ENCODE results near the gene SH2D3A.

GRCh38 chr19:6712692-6713670, 54.3 kb downstream of the SH2D3A start:
- TF ChIP-seq POLR2A (IDR thresholded peaks at IDR 0.05) (no peak), CTCF (IDR thresholded peaks at IDR 0.05) (no peak)

All from uterus (tissue), 2 donors.